TTC549 (cell line): Measurements from ENCODE around the gene GDPD3.
"Not testable (repeated sequence)": the region's sequence is repeated elsewhere in the genome, so short reads cannot be mapped to it uniquely, and the experiment has no call there.

ENCODE experiments used
- FAIRE-seq: peaks from 2 replicates; lab custom pipeline; 2012; peaks lifted over from hg19 to GRCh38; lab: Jason Lieb, UNC

The GDPD3 gene, protein sequence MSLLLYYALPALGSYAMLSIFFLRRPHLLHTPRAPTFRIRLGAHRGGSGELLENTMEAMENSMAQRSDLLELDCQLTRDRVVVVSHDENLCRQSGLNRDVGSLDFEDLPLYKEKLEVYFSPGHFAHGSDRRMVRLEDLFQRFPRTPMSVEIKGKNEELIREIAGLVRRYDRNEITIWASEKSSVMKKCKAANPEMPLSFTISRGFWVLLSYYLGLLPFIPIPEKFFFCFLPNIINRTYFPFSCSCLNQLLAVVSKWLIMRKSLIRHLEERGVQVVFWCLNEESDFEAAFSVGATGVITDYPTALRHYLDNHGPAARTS

DNA sequence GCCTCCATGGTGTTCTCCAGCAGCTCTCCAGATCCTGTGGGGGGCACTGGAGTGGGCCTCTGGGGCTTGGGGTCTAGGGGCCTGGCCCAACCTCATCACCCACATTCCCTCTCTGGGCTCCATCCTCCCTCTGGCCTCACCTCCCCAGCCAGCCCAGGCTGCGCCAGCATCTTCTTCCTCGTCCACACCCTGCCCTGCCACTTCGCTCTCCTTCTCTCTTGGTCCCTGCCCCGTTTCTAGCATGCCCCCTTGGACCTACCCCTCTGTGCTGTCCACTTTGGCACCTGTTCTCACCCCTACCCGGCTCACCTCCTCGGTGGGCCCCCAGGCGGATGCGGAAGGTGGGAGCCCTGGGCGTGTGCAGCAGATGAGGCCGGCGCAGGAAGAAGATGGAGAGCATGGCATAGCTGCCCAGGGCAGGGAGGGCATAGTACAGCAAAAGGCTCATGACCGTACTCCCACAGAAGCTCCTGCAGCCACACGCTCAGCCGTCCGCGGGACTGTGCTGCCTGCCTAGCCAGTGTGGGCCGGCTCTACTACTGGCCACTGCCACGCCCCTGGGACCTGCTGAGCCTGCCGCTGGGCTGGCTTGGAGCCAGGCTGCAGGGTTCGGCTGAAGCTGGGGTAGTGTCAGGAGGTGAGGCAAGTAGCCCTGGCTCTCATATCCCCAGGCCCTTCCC, at the start of gene GDPD3:
GDPD3 (minus strand) TSS at position 507 of the 680 bp plus-strand sequence; CDS start at position 448, 59 bp downstream.
- no peak for FAIRE-seq

DNA sequence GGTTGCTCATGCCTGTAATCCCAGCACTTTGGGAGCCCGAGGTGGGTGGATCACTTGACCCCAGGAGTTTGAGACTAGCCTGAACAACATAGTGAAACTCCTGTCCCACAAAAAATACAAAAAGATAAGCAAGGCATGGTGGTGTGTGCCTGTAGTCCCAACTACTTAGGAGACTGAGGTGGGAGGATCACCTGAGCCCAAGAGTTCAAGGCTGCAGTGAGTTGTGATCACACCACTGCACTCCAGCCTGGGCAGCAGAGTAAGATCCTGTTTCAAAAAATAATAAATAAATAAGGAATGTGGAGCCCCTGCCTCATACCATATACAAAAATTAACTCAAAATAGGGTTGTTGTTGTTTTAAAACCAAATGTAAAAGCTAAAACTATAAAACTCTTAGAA, 43.9 kb upstream of the GDPD3 start:
- FAIRE-seq: no peak

DNA sequence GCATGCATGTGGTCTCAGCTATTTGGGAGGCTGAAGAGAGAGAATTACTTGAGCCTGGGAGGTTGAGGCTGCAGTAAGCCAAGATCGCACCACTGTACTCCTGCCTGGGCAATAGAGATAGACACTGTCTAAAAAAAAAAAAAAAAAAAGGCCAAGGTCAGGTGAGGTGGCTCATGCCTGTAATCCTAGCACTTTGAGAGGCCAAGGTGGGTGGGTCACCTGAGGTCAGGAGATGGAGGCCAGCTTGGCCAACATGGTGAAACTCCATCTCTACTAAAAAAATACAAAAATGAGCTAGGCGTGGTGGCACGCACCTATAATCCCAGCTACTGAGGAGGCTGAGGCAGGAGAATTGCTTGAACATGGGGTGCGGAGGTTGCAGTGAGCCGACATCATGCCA, 41.9 kb upstream of the GDPD3 start:
- no peak for FAIRE-seq

DNA sequence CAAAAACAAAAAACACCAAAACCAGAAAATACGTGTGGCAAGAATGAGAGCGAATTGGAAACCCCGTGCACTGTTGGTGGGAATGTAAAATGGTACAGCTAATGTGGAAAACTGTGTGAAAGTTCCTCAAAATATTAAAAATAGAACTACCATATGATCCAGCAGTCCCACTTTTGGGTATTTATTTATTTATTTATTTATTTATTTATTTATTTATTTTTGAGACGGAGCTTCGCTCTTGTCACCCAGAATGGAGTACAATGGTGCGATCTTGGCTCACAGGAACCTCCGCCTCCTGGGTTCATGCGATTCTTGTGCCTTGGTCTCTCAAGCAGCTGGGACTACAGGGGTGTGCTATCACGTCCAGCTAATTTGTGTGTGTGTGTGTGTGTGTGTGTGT, 39.2 kb upstream of the GDPD3 start:
- FAIRE-seq: no peak

DNA sequence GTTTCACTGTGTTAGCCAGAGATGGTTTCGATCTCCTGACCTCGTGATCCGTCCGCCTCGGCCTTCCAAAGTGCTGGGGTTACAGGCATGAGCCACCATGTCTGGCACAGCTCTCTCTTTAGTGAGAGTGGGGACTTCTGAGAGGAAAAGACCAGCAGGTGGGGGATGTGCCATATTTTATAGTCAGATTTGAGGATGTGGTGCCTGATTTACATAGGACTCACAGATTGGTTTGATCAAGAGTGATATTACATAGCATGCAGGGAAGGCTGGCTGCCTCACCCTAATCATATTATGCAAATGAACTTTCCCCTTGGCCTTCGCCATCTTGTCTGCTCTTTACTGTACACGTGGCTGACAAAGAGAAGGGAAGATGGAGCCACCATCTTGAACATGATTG, 37.8 kb upstream of the GDPD3 start:
- FAIRE-seq: no peak

DNA sequence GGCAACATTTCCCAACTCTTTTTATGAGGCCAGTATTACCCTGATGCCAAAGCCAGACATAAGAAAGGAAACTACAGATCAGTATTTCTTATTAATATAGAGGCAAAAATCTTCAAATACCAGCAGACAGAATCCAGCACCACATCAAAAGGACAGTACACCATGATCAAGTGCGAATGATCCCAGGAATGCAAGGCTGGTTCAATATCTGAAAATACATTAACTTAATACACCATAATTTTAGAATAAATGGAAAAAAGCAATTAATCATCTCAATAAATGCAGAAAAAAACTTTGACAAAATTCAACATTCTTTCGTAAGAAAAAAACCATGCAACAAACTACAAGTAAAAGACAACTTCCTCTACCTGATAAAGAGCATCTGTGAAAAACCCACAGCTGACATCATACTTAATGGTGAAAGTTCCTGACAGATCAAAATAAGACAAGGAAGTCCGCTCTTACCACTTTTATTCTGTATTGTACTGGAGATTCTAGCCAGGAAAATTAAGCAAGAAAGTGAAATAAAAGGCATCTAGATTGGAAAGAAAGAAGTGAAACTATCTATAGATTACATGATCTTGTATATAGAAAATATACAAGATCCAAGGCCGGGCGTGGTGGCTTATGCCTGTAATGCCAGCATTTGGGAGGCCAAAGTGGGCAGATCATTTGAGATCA, 36.1 kb upstream of the GDPD3 start:
- no peak for FAIRE-seq

DNA sequence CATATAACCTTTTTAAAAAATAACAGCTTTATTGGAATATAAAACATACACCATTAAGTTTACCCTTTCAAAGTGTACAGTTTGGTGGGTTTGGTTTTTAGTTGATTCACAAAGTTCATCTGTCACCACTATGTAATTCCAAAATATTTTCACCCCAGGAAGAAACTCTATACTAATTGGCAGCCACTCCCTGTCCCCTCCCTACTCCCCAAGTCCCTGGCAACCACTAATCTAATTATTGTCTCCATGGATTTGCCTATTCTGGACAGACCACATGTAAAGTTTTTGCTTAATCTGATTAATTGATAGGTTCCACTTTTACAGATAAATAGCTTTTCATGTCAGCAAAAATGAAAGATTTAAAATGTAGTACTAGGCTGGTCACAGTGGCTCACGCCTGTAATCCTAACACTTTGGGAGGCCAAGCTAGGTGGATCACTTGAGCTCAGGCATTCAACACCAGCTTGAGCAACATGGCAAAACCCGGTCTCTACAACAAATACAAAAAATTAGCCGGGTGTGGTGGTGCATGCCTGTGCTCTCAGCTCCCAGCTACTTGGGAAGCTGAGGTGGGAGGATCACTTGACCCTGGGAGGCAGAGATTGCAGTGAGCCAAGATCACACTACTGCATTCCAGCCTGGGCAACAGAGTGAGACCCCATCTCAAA, 34.6 kb upstream of the GDPD3 start:
- no peak for FAIRE-seq

DNA sequence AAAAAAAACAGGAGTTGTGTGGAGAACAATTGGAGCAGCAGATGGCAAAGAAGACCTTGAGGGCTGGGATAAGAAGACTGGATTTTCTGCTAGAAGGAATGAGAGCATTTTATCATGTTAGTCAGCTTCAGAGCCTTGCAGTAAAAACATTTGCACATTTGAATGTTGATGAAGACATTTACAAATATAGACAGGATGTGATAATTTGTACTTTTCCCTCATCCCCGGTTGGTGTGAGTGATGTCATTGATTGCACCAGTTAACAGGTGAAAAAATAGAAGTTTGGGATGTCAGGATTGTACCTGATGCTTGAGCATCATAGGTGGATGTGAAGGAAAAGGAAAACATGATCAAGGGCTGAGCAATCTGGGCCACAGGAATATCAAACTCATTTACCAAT, 32.3 kb upstream of the GDPD3 start:
- no peak for FAIRE-seq

DNA sequence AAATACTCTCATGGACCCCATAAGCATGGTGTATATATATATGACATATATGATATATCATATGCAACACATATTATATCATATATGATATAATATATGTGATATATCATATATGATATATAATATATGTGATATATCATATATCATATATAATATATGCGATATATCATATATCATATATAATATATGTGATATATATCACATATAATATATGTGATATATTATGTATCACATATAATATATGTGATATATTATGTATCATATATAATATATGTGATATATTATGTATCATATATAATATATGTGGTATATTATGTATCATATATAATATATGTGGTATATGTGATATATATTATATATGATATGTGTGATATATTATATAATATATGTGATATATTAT, 31.6 kb upstream of the GDPD3 start:
- peak; percentile 92 for FAIRE-seq

DNA sequence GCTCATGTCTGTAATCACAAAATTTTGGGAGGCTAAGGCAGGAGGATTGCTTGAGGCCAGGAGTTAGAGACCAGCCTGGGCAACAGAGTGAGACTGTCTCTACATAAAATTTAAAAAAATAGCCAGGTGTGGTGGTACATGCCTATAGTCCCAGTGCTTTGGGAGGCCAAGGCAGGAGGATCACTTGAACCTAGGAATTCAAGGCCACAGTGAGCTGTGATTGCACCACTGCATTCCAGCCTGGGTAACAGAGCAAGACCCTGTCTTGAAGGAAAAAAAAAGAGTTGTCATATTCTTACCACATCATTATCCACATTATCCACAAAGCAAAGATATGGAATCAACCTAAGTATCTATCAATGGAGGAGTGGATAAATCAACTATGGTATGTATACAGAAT, 30.7 kb upstream of the GDPD3 start:
- FAIRE-seq: no peak

DNA sequence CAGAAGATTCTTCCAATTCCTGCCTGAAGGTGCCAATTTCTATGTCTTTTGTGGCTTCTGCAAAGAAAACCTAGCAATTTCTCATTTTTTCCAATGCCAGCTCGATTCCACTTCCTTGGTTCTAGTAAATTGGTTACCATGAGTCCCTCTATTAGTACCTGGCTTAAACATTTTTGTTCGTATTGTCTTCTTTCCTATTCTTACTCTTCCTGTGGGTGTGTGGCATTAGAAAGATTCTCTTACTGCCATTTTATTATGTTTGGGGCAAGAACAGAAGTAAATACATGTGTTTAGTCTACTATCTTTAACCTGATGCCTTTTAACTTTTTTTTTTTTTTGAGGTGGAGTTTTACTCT, 30.0 kb upstream of the GDPD3 start:
- FAIRE-seq: no peak

DNA sequence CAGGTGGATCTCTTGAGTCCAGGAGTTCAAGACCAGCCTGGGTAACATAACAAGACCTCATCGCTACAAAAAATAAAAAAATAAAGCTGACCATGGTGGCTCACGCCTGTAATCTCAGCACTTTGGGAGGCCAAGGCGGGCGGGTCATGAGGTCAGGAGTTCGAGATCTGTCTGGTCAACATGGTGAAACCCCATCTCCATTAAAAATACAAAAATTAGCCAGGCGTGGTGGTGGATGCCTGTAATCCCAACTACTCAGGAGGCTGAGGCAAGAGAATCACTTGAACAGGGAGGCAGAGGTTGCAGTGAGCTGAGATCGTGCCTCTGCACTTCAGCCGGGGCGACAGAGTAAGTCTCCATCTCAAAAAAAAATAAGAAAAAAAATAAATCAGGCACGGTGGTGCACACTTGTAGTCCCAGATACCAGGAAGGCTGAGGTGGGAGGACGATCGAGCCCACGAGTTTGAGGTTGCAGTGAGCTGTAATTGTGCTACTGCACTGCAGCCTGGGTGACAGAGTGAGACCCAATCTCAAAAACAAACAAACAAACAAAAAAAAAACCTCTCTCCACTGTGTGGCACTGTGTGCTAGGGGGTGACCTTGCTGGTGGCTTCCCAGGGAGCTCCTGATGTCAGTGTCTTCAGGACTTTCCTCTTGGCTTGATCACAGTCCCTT, 29.5 kb upstream of the GDPD3 start:
- FAIRE-seq: no peak

DNA sequence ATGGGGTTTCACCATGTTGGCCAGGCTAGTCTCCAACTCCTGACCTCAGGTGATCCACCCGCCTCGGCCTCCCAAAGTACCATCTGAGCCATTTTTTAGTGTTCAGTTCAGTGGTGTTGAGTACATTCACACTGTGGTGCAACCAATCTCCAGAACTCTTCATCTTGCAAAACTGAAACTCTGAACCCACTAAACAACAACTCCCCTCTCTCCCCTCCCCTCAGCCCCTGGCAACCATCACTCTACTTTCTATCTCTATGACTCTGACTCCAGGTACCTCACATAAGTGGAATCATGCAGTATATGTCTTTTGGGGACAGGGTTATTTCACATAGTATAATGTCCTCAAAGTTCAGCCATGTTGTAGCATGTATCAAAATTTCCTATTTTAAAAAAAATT, 28.4 kb upstream of the GDPD3 start:
- no peak for FAIRE-seq

DNA sequence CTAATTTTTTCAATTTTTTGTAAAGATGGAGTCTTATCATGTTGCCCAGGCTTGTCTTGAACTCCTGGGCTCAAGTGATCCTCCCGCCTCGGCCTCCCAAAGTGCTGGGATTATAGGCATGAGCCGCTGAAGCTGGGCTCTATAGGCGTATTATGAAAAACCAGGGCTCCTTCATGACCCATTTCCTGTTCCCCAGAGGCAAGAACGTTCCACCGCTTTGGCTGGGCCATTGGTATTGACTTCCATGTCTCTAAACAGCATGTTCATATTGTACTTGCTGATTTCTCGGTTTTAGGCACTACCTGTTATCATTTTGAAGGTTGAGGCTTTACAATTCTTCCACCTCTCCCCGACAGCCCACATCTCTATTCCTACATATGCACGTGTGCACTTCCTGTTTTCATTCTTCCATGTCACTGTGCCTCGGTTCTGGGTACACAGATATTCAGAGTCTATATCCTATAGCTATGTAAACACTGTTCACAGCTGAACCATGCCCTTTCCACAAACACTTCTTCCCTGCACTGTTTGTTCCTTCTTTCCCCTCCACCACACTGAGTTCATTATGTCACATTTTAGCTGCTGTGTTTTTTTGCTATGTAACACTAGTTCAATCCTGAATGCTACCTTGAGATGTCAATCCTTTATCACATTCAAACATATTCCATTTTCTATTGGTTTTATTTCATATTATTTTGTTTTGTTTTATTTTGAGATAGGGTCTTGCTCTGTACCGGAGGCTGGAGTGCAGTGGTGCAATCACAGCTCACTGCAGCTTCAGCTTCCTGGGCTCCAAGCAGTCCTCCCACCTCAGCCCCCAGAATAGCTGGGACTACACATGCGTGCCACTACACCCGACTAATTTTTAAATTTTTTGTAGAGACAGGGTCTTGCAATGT, 26.5 kb upstream of the GDPD3 start:
- FAIRE-seq: no peak

DNA sequence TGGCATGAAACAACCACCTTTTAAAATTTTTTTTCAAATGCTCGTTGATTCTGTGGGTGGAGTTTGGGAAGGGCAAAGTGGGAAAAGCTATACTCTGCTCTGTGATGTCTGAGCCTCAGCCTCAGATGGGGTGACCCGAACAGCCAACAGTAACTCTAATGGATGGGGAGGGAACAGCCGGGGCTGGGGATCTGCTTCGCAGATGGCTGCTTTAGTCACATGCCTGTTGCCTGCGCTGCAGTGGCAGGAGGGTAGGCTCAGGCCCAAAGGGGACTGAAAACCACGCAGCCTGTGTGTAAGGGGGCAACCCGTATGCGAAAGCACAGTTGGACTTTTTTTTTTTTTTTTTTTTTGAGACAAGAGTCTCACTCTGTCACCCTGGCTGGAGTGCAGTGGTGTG, 24.6 kb upstream of the GDPD3 start:
- FAIRE-seq: no peak

DNA sequence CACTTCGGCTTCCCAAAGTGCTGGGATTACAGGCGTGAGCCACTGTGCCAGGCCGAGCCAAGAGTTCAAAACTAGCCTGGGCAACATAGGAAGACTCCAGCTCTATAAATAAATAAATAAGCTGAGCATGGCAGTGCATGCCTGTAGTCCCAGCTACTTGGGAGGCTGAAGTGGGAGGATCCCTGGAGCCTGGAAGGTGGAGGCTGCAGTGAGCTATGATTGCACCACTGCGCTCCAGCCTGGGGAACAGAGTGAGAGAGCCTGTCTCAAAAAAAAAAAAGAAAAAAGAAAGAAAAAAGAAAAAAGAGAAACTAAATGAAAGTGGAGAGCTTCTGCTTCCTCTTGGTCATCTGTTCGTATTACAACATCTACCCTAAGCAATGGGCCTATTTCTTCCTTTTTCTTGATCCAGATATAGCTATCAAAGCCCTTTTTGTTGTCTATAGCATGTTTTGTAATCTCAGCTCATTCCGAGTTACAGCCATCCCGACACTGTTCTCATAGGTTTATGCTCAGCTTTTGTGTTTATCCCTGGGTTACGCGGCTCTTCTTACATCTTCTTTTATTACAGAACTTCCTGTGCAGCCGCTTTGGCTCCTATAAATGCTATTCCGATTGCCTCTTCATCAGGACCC, 23.8 kb upstream of the GDPD3 start:
- FAIRE-seq: no peak

DNA sequence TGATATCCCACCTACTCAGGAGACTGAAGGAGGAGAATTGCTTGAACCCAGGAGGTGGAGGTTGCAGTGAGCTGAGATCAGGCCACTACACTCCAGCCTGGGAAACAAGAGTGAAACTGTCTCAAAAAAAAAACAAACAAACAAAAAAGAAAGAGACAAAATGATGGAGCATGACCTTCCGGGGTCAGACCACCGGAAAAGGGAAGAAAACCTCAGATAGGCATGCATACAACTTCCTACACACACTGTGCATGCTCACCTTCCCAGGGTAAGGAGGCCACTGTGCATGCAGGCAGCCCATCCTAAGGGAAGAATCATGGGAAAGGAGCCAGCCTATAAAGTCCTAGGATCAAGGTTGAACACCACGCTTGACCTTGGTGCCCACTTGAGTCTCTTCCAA, 19.3 kb upstream of the GDPD3 start:
- no peak for FAIRE-seq

DNA sequence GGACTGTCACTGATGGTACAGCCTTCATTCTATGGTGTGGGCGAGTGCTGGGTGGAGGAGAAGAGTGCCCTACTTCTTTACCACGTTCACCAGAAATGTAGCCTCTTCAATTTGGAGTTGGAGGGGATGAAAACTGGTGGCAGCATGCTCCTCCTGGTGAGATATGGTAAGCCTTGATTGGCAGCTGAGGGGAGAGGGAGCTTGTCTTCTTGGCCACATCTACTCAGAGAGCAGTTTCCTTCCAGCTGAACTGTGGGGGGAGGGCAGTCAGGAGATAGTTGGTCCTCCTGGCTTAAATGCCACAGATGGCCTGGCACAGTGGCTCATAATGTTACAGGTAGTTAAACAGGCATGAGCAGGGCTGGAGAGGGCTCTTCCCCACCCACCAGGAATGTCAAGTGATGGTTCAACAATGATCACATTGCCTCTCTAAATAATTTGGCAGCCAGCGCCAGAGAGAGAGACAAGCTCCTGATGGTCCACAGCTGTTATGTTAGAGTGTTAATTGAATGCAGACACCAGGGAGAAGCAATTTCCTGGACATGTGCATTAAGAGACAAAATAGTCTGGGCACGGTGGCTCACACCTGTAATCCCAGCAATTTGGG, 18.6 kb upstream of the GDPD3 start:
- FAIRE-seq: no peak

DNA sequence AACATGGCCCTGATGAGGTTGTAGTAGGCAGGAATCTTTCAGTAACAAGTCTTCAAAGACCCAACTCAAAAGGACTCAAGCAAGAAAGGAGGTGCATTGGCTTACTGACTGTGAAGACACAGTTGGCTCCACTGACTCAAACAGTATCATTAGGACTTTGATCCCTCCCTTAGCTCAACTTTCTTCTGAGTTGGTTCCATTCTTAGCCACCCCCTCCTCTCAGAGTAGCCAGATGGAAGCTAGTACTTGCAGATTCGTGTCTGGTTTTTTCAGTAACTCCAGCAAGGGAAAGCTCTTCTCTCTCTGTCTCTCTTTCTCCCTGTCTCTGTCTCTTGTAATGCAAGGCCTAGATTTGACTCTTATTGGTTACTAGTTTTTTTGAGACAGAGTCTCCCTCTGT, 14.7 kb upstream of the GDPD3 start:
- FAIRE-seq: no peak

DNA sequence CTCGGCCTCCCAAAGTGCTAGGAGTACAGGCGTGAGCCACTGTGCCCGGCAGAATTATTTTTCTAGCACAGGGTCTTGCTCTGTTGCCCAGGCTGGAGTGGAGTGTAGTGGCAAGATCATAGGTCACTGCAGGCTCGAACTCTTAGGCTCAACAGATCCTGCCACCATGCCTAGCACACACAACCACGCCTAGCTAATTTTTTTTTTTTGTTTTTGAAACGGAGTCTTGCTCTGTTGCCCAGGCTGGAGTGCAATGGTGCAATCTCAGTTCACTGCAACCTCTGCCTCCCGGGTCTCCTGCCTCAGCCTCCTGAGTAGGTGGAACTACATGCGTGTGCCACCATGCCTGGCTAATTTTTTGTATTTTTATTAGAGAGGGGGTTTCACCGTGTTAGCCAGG, 12.4 kb upstream of the GDPD3 start:
- FAIRE-seq: not testable (repeated sequence)

DNA sequence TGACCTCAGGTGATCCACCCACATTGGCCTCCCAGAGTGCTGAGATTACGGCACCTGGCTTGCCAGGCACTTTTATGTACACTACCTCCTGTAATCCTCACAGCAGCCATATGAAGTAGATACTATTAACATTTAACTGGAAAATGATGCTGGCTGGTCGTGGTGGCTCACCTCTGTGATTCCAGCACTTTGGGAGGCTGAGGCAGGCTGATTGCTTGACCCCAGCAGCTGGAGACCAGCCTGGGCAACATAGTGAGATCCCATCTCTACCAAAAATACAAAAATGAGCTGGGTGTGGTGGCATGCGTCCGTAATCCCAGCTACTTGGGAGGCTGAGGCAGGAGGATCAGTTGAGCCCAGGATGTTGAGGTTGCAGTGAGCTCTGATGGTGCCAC, 11.6 kb upstream of the GDPD3 start:
- no peak for FAIRE-seq
